DMS 273 treated with DMSO at 0.1 percent for 48 hours (cell line): ENCODE results near the gene BCR.

Source experiments
- DNase-seq: peaks from one replicate; lab custom pipeline; 2025; lab: John Stamatoyannopoulos, UW

Gene BCR

GRCh38 chr22:23151827-23152226 is 28.5 kb upstream of the BCR start:
- DNase-seq = no peak

- DNase-seq = no peak
Measured at GRCh38 chr22:23152238-23153114, 27.8 kb upstream of the BCR start.

GRCh38 chr22:23153994-23154393 is 26.3 kb upstream of the BCR start:
- no peak for DNase-seq

- no peak for DNase-seq
Measured at GRCh38 chr22:23154461-23154860, 25.8 kb upstream of the BCR start.

GRCh38 chr22:23155143-23155542 is 25.2 kb upstream of the BCR start:
- DNase-seq = no peak

GRCh38 chr22:23155831-23156230 is 24.5 kb upstream of the BCR start:
- DNase-seq = no peak

- no peak for DNase-seq
Measured at GRCh38 chr22:23156286-23156685, 24.0 kb upstream of the BCR start.

- DNase-seq = no peak
Measured at GRCh38 chr22:23157560-23158515, 22.5 kb upstream of the BCR start.

- DNase-seq = no peak
Measured at GRCh38 chr22:23158516-23159290, 21.6 kb upstream of the BCR start.

- DNase-seq = no peak
Measured at GRCh38 chr22:23159291-23159630, 21.0 kb upstream of the BCR start.

- DNase-seq = no peak
Measured at GRCh38 chr22:23161029-23161428, 19.3 kb upstream of the BCR start.

- no peak for DNase-seq
Measured at GRCh38 chr22:23161574-23161973, 18.7 kb upstream of the BCR start.

GRCh38 chr22:23163665-23164064 is 16.6 kb upstream of the BCR start:
- DNase-seq = peak; percentile 28

GRCh38 chr22:23164091-23164490 is 16.2 kb upstream of the BCR start:
- DNase-seq = peak; percentile 53

GRCh38 chr22:23166042-23166831 is 14.1 kb upstream of the BCR start:
- no peak for DNase-seq

GRCh38 chr22:23166841-23167616 is 13.3 kb upstream of the BCR start:
- no peak for DNase-seq

GRCh38 chr22:23168391-23169042 is 11.8 kb upstream of the BCR start:
- peak; percentile 27 for DNase-seq

- DNase-seq = no peak
Measured at GRCh38 chr22:23169043-23169406, 11.3 kb upstream of the BCR start.

GRCh38 chr22:23175817-23176644 is 4.3 kb upstream of the BCR start:
- peak; percentile 60 for DNase-seq
